GM12878 (cell line): ENCODE measurements around the gene RAC2. TPM values are rescaled to one million over a fixed set of nuclear protein-coding genes. Genes with fewer than 3 reads are reported as not detected.

ENCODE experiments used
- ATAC-seq: fragments of 200-7000 bp; cut with Tn5 transposase; 3 replicates; pipeline ENCODE4 v1.9.1; 2020; ENCODE audit warnings: mild to moderate bottlenecking, moderate library complexity
- BruUV-seq: library from RNA; stranded (reverse); fragments of 400-500 nt; replicated peaks from 2 replicates; lab custom pipeline; 2021; lab: Mats Ljungman, UMichigan
- CTCF ChIA-PET: fragments of 300-600 bp; sonication (Branson Sonifier 250); formaldehyde crosslinking; extraction: SDS; loops from one replicate; lab custom pipeline; 2021; ENCODE audit warnings: inconsistent platforms; lab: Yijun Ruan, JAX
- POLR2A ChIA-PET: fragments of 350-600 bp; formaldehyde crosslinking; extraction: SDS; loops from one replicate; lab custom pipeline; 2021; ENCODE audit warnings: inconsistent platforms; lab: Charles Lee
- RAD21 ChIA-PET: fragments of 300-600 bp; sonication (Branson Sonifier 250); formaldehyde crosslinking; loops from one replicate; lab custom pipeline; 2023; ENCODE audit warnings: antibody characterized with exemption; ENCODE audit not compliant: unreplicated experiment; lab: Charles Lee
- SMC1A ChIA-PET: fragments of 300-600 bp; sonication (Branson Sonifier 250); formaldehyde crosslinking; loops from one replicate; lab custom pipeline; 2023; ENCODE audit not compliant: unreplicated experiment, uncharacterized antibody; lab: Charles Lee
- DNase-seq: peaks from one replicate; pipeline ENCODE4 v3.0.0-alpha.2; 2011; ENCODE audit warnings: low read depth, low spot score
- FAIRE-seq: peaks from 3 replicates; lab custom pipeline; 2011; peaks lifted over from hg19 to GRCh38; lab: Jason Lieb, UNC
- H2AFZ ChIP-seq: 2 replicates; pipeline ENCODE4 v1.6.0; 2011; ENCODE audit warnings: low read depth, low read length, control low read depth; ENCODE audit not compliant: control insufficient read depth
- H3K27ac ChIP-seq: 2 replicates; pipeline ENCODE4 v1.5.1; 2011; ENCODE audit warnings: control low read depth; ENCODE audit not compliant: control insufficient read depth, insufficient read depth
- H3K27me3 ChIP-seq, 2 experiments: replicated peaks in 1 of 2; 2 replicates each; pipeline versions ENCODE4 v1.6.0 to v1.6.1; 2011; ENCODE audit warnings: low read length in 1 of 2; ENCODE audit not compliant: control insufficient read depth in 2 of 2, insufficient read depth in 2 of 2
- H3K36me3 ChIP-seq, 2 experiments: 2 replicates each; pipeline ENCODE4 v1.5.1; 2011; ENCODE audit warnings: low read length in 1 of 2; ENCODE audit not compliant: control insufficient read depth in 2 of 2, insufficient read depth in 2 of 2
- H3K4me1 ChIP-seq: 2 replicates; pipeline ENCODE4 v1.6.1; 2011; ENCODE audit warnings: mild to moderate bottlenecking, low read length, moderate library complexity, mixed read lengths; ENCODE audit not compliant: control insufficient read depth, insufficient read depth
- H3K4me2 ChIP-seq: 2 replicates; pipeline ENCODE4 v1.6.0; 2011; ENCODE audit warnings: control low read depth; ENCODE audit not compliant: control insufficient read depth, insufficient read depth
- H3K4me3 ChIP-seq: fragments of 200-600 bp; sonication (generic); 2 replicates; pipeline ENCODE4 v1.5.1; 2016
- H3K79me2 ChIP-seq: 2 replicates; pipeline ENCODE4 v1.6.0; 2011; ENCODE audit warnings: low read length; ENCODE audit not compliant: control insufficient read depth, insufficient read depth
- H3K9ac ChIP-seq: 2 replicates; pipeline ENCODE4 v1.8.0; 2011; ENCODE audit warnings: low read length, control low read depth, mixed read lengths; ENCODE audit not compliant: control insufficient read depth, insufficient read depth
- H3K9me3 ChIP-seq: replicated peaks from 3 replicates; pipeline ENCODE4 v1.5.1; 2011; ENCODE audit warnings: mild to moderate bottlenecking, low read length; ENCODE audit not compliant: control insufficient read depth, insufficient read depth
- H4K20me1 ChIP-seq: 2 replicates; pipeline ENCODE4 v1.6.0; 2011; ENCODE audit not compliant: control insufficient read depth, insufficient read depth
- ATF7 ChIP-seq: fragments of 450-650 bp; IDR thresholded peaks from 2 replicates; pipeline ENCODE4 v1.6.1; 2016; ENCODE audit warnings: low read depth, mild to moderate bottlenecking
- BHLHE40 ChIP-seq, 2 experiments: fragments of 450-650 bp in 1 of 2; IDR thresholded peaks; 2 replicates each; pipeline ENCODE4 v1.6.1; 2011 to 2017; ENCODE audit warnings: low read depth in 2 of 2, borderline replicate concordance in 1 of 2, improper control_type of control experiment in 1 of 2, low read length in 1 of 2, mild to moderate bottlenecking in 1 of 2
- CBX5 ChIP-seq: sonication (generic); IDR thresholded peaks from 2 replicates; pipeline ENCODE4 v1.6.1; 2016; ENCODE audit warnings: low read depth, moderate library complexity, mild to moderate bottlenecking, inconsistent platforms
- CEBPB ChIP-seq, 2 experiments: fragments of 150-350 bp in 1 of 2; IDR thresholded peaks; 2 replicates each; pipeline ENCODE4 v1.6.1; 2012 to 2014; ENCODE audit warnings: low read depth in 2 of 2, low read length in 2 of 2, borderline replicate concordance in 1 of 2, inconsistent platforms in 1 of 2
- CHD1 ChIP-seq: IDR thresholded peaks from 2 replicates; pipeline ENCODE4 v1.6.1; 2012; ENCODE audit warnings: low read depth, low read length, improper control_type of control experiment
- JUNB ChIP-seq: IDR thresholded peaks from 2 replicates; pipeline ENCODE4 v1.6.1; 2016; ENCODE audit warnings: antibody characterized with exemption, mild to moderate bottlenecking
- LARP7 ChIP-seq: fragments of 450-650 bp; IDR thresholded peaks from 2 replicates; pipeline ENCODE4 v1.6.1; 2017; ENCODE audit warnings: mild to moderate bottlenecking
- MEF2B ChIP-seq: fragments of 450-650 bp; IDR thresholded peaks from 2 replicates; pipeline ENCODE4 v1.6.1; 2018; ENCODE audit warnings: mild to moderate bottlenecking, moderate library complexity; ENCODE audit not compliant: partially characterized antibody, poor library complexity, severe bottlenecking
- NR2C2 ChIP-seq: IDR thresholded peaks from 2 replicates; pipeline ENCODE4 v1.6.1; 2011; ENCODE audit warnings: borderline replicate concordance, low read depth; ENCODE audit not compliant: control insufficient read depth, insufficient read length
- PAX5 ChIP-seq: IDR thresholded peaks from 2 replicates; pipeline ENCODE4 v1.6.1; 2011; ENCODE audit warnings: low read depth, low read length, borderline replicate concordance
- POLR2A ChIP-seq: IDR thresholded peaks from 2 replicates; pipeline ENCODE4 v1.6.1; 2011; ENCODE audit warnings: low read depth, mild to moderate bottlenecking, low read length
- RB1 ChIP-seq: fragments of 450-650 bp; formaldehyde crosslinking; IDR thresholded peaks from 2 replicates; pipeline ENCODE4 v1.6.1; 2017; ENCODE audit warnings: mild to moderate bottlenecking, borderline replicate concordance
- SIN3A ChIP-seq: IDR thresholded peaks from 2 replicates; pipeline ENCODE4 v1.6.1; 2012; ENCODE audit warnings: low read depth, low read length, improper control_type of control experiment
- SMAD1 ChIP-seq: fragments of 450-650 bp; IDR thresholded peaks from 2 replicates; pipeline ENCODE4 v1.6.1; 2018; ENCODE audit warnings: mild to moderate bottlenecking, low read depth; ENCODE audit not compliant: partially characterized antibody
- ZNF217 ChIP-seq: fragments of 450-650 bp; IDR thresholded peaks from 2 replicates; pipeline ENCODE4 v1.6.1; 2017; ENCODE audit warnings: antibody characterized with exemption, mild to moderate bottlenecking
- WGBS: methylation state at CpG from one replicate; pipeline ENCODE4 v1.1.6; 2016; ENCODE audit warnings: low lambda C conversion rate; ENCODE audit not compliant: insufficient replicate concordance, insufficient coverage; ENCODE audit errors: missing lambda C conversion rate; 5-methylcytosine and 5-hydroxymethylcytosine counted together
- in situ Hi-C: fragments of 300-500 bp; cut with MboI; formaldehyde crosslinking; loops from 9 replicates; pipeline ENCODE4 v1.14.3; 2018; ENCODE audit warnings: mixed read lengths
- intact Hi-C: fragments of 100-400 bp; cut with micrococcal nuclease; formaldehyde crosslinking; loops from one replicate; pipeline ENCODE4 v1.14.2; 2022; ENCODE audit not compliant: unreplicated experiment
- polyA plus RNA-seq, 11 experiments: library from polyadenylated mRNA; depleted of rRNA in 4 of 11; unstranded in 6 of 11; stranded (reverse) in 5 of 11; fragments of >200 nt; fragmentation: Nextera tagmentation in 4 of 11; fragmentation: Illumina TruSeq in 1 of 11; extraction: Ambion mirVana in 4 of 11; extraction: Trizol in 1 of 11; gene quantifications; 1 replicate in 1 of 11; 2 replicates in 10 of 11; pipeline versions ENCODE4 v1.2.1 to v1.2.3, GENCODE V29; 2011 to 2016; ENCODE audit warnings: inconsistent platforms in 2 of 11, missing spikeins in 2 of 11, low read depth in 1 of 11
- total RNA-seq, 4 experiments: library from RNA; depleted of rRNA in 3 of 4; stranded (reverse); fragments of >200 nt in 3 of 4; fragmentation: Illumina TruSeq in 1 of 4; extraction: Trizol in 1 of 4; gene quantifications; 2 replicates each; pipeline versions ENCODE4 v1.2.1 to v1.2.3, GENCODE V29; 2013 to 2021
- TF ChIP-seq, protein P1 (sequence below): fragments of 450-650 bp; IDR thresholded peaks from 2 replicates; pipeline ENCODE4 v1.6.1; 2017; ENCODE audit warnings: borderline replicate concordance
- TF ChIP-seq, protein P2 (sequence below): fragments of 450-650 bp; formaldehyde crosslinking; IDR thresholded peaks from 2 replicates; pipeline ENCODE4 v1.4.0; 2022; ENCODE audit warnings: mild to moderate bottlenecking, moderate library complexity
- TF ChIP-seq, protein P3 (sequence below): IDR thresholded peaks from 2 replicates; pipeline ENCODE4 v1.6.1; 2012; ENCODE audit warnings: low read depth, low read length, improper control_type of control experiment

Gene RAC2
- total and polyA plus RNA-seq, 10 of the 15 experiments (the other 5 are each of a cell fraction or from before 2014, with no cell fraction given) = 102 to 386 (median 304) TPM

DNA sequence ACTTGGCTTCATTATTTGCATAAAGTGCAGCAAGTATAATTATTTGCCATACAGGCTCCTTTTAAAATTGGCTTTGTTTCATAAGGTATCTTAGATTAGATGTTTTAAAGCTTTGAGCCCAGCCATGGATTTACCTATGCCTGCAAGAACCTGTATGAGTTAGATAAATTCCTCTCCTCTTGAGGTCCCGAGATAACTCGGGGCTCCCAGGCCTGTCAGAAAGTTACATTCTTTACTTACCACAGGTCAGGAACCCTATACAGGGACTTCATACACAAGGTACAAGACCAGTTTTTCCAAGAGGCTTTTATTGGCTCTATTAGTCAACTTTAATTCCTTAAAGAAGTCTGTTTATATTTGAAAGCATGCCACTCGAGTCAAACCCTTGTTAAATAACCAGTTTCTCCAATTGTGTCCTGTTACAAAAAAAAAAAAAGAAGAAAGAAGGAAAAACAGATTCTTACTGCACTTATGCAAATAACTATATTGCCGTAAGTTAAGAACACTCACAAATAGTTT is 53.7 kb downstream of the RAC2 start:
- no TSS peak for BruUV-seq
- no peaks in the 10 kb centered on the region for H3K36me3 ChIP-seq
- CTCF ChIA-PET = interaction anchor here (1.1 to 6.4 kb wide), 3 partner anchors 9 to 23 kb away, joined by 3 to 53 read pairs (median 4); no protein-coding TSS in a partner anchor
- RAD21 ChIA-PET = no interaction called here
- SMC1A ChIA-PET = interaction anchor here (0.9 to 5.5 kb wide), 5 partner anchors 20 to 52 kb away, joined by 3 to 64 read pairs (median 3); no protein-coding TSS in a partner anchor
- no peaks in the 10 kb centered on the region for H4K20me1 ChIP-seq
- no peak overlapping the region for H3K4me3 ChIP-seq
- intact Hi-C loops = loop anchor here (10.0 kb wide), 2 partner anchors 46 to 406 kb away; partner anchors contain the start of gene IL2RB
- peaks cover 8% of the 10 kb centered on the region; the same call in 1 of the 2 replicates for H3K4me1 ChIP-seq
- H3K4me2 ChIP-seq = no peak overlapping the region
- 76% methylated on average over 3 of the region's 4 CpGs for WGBS
- no peaks in the 10 kb centered on the region for H3K79me2 ChIP-seq
- H3K27ac ChIP-seq = no peak overlapping the region
- POLR2A ChIA-PET = no interaction called here
- DNase-seq (no peak), FAIRE-seq (no peak), ATAC-seq (no peak)
- no peaks in the 10 kb centered on the region for H3K27me3 ChIP-seq
- no peak overlapping the region for H2AFZ ChIP-seq
- TF ChIP-seq, protein P1, sequence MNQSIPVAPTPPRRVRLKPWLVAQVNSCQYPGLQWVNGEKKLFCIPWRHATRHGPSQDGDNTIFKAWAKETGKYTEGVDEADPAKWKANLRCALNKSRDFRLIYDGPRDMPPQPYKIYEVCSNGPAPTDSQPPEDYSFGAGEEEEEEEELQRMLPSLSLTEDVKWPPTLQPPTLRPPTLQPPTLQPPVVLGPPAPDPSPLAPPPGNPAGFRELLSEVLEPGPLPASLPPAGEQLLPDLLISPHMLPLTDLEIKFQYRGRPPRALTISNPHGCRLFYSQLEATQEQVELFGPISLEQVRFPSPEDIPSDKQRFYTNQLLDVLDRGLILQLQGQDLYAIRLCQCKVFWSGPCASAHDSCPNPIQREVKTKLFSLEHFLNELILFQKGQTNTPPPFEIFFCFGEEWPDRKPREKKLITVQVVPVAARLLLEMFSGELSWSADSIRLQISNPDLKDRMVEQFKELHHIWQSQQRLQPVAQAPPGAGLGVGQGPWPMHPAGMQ = no peak
- TF ChIP-seq JUNB (no peak), ATF7 (no peak), CBX5 (no peak), SMAD1 (no peak), LARP7 (no peak), CHD1 (no peak), POLR2A (no peak), NR2C2 (no peak), SIN3A (no peak), CEBPB (IDR thresholded peaks at IDR 0.05; ENCODE audit: borderline replicate concordance in 1 of 2, low read depth in 2 of 2, low read length in 2 of 2) (no peak), BHLHE40 (IDR thresholded peaks at IDR 0.05; ENCODE audit: borderline replicate concordance in 1 of 2, low read depth in 2 of 2, low read length in 1 of 2) (no peak), MEF2B (no peak), ZNF217 (no peak), RB1 (no peak), PAX5 (no peak)
- TF ChIP-seq, protein P2, sequence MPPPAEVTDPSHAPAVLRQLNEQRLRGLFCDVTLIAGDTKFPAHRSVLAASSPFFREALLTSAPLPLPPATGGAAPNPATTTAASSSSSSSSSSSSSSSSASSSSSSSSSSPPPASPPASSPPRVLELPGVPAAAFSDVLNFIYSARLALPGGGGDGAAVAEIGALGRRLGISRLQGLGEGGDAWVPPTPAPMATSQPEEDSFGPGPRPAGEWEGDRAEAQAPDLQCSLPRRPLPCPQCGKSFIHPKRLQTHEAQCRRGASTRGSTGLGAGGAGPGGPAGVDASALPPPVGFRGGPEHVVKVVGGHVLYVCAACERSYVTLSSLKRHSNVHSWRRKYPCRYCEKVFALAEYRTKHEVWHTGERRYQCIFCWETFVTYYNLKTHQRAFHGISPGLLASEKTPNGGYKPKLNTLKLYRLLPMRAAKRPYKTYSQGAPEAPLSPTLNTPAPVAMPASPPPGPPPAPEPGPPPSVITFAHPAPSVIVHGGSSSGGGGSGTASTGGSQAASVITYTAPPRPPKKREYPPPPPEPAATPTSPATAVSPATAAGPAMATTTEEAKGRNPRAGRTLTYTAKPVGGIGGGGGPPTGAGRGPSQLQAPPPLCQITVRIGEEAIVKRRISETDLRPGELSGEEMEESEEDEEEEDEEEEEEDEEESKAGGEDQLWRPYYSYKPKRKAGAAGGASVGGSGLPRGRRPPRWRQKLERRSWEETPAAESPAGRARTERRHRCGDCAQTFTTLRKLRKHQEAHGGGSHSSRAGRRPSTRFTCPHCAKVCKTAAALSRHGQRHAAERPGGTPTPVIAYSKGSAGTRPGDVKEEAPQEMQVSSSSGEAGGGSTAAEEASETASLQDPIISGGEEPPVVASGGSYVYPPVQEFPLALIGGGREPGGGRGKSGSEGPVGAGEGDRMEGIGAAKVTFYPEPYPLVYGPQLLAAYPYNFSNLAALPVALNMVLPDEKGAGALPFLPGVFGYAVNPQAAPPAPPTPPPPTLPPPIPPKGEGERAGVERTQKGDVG (CRISPR knock-in tag) = no peak
- TF ChIP-seq, protein P3, sequence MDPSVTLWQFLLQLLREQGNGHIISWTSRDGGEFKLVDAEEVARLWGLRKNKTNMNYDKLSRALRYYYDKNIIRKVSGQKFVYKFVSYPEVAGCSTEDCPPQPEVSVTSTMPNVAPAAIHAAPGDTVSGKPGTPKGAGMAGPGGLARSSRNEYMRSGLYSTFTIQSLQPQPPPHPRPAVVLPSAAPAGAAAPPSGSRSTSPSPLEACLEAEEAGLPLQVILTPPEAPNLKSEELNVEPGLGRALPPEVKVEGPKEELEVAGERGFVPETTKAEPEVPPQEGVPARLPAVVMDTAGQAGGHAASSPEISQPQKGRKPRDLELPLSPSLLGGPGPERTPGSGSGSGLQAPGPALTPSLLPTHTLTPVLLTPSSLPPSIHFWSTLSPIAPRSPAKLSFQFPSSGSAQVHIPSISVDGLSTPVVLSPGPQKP = no peak
- H3K9me3 ChIP-seq = no peaks in the 10 kb centered on the region; the same call in 2 of the 3 replicates
- no peak overlapping the region for H3K9ac ChIP-seq
- in situ Hi-C loops = no loop called here
